Right ventricle myocardium superior (tissue), 1 donor: Measurements from ENCODE around the gene MEF2A. TPM values are rescaled to one million over a fixed set of nuclear protein-coding genes. Genes with fewer than 3 reads are reported as not detected.

ENCODE experiments used
- ATAC-seq: fragments of 200-7000 bp; cut with Tn5 transposase; one replicate; pipeline ENCODE4 v1.9.1; 2020; ENCODE audit warnings: mild to moderate bottlenecking; ENCODE audit not compliant: poor library complexity
- DNase-seq: peaks from one replicate; pipeline ENCODE4 v3.0.0-alpha.2; 2020
- intact Hi-C: fragments of 100-400 bp; cut with DNase I; formaldehyde crosslinking; loops from one replicate; pipeline ENCODE4 v1.11.2; 2022
- total RNA-seq: library from RNA; stranded (reverse); fragmentation: NEBNext Ultra II Directional; extraction: Animal tissue kit (Norgen Biotek cat#: 25700); gene quantifications from one replicate; pipeline ENCODE4 v1.2.1, GENCODE V29; 2021
- donor health status: DM: no; HTN: yes; CAD: no; lungs with severe emphysema.

Gene MEF2A
- total RNA-seq, 1 donor from 2014 or later, result 137 TPM

DNA sequence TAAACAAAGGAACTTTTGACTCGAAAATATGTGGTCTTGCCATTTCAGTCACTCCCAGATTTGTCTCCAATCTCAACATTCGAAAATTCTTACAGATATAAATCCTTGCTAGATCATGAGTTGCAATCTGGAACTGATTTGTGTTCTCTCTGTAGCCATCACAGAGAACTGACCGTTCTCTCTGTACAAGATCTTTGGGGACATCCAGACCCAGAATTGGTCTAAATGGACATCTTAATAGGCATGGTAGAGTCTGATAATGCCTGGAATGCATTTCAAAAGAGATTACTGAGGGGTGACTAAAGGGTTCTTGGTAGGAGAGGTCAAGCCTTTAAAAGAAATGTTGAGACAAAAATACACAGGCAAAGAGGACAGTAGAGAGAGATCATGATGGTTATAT lies 7.2 kb upstream of the MEF2A start:
- no peak for ATAC-seq
- no peak for DNase-seq

DNA sequence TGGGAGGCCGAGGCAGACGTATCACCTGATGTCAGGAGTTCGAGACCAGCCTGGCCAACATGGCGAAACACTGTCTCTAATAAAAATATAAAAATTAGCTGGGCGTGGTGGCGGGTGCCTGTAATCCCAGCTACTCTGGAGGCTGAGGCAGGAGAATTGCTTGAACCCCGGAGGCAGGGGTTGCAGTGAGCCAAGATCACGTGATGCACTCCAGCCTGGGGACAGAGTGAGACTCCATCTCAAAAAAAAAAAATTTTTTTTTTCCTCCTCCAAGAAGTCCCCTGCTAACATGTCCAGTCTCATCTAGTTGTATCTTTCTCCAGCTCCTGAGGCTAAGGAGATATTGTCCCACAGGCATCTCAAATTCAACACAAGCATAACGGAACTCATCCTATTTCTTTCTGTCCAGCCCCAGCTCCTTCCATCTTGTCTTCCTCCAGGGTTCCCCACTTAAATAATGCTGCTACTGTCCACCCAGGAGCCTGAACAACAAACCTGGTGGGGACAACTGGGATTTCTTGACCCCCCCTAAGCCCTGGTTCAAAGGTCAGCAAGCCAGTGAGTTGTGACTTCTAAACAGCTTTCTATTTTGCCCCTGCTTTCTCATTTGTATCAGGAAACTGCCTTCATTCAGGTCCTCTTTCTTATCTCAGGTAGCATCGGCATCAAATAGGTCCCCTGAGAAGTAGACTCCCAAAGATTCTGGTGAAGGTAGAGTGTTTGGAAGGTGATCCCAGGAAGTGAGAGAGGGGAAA lies 4.1 kb upstream of the MEF2A start:
- DNase-seq (no peak), ATAC-seq (no peak)
- intact Hi-C loops, result loop anchor here (5.0 to 10.0 kb wide), 2 partner anchors 54 to 87 kb away; no protein-coding TSS in a partner anchor

More for the DNA sequence above, 7.2 kb upstream of the MEF2A start:
- intact Hi-C loops, result no loop called here

DNA sequence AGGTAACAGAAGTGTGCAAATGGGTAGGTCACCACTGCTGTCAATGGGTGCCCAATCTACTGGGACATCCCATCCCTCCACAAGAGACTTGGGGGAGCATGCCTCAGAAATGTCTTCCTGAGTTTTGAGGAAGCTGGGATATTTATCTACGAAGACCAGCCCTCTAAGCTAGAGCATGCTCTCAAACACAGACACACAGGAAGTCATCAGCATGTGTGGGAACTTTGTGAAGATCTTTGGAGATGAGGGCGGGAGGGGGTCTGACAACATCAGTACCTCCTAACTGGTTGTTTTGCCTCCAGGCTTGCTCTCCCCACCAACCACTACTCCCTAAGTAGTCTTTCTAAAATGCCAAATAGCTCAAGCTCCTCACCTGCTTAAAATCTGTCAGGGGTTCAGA lies 3.5 kb upstream of the MEF2A start:
- intact Hi-C loops, result loop anchor here (5.0 to 10.0 kb wide), 2 partner anchors 55 to 87 kb away; no protein-coding TSS in a partner anchor
- ATAC-seq, result no peak

DNA sequence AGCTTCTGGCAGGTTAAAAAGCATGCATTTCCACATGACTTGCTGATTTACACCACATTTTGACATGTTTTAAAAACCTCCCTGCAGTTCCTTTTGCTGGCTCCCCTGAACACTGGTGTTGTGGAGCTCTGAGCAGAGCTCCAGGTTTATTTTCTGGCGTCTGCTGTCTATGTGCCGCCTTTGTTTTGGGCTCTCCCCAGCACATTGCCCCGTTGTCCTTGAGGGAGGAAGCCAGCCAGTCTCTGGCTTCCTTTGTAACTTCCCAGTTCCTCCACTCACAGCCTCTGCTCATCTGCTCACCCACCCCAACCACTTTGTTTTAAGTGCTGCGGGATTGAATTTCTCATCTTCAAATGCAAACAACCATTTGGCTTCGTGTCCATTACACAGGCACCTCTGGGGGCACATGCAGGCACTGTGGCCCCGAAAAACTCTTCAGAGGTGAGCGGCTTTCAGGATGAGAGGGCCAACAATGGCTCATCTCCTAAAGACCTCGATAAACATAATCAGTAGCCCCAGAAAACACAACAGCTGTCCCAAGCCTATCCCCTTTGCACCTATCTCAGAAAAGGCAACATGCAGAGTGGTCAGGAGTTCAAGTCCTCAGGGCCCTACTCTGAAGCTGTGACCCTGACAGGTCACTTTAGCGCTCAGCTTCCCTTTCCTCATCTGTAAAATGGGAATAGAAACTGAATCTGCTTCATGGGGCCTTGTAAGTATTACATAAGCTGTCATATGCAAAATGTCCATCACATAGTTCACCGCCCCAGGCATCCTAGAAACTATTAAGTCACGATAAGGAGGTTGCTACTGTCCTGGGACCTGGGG lies 1.3 kb upstream of the MEF2A start:
- intact Hi-C loops, result loop anchor here (5.0 to 10.0 kb wide), 3 partner anchors 57 to 138 kb away; no protein-coding TSS in a partner anchor

More for the DNA sequence above, 3.5 kb upstream of the MEF2A start:
- DNase-seq, result no peak

DNA sequence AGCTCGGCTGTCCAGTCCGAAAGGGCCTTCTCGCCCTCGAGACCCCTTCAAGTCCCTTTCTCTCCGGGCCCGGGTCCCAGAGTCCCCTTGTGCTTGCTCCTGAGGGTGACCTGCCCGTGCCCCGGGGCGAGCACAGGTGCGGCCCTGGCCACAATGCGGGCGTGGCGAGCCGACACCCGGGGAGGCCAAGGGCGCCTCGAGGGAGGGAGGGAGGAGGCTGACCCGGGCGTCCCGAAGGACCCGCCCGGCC lies 810 bp upstream of the MEF2A start:
- intact Hi-C loops, result loop anchor here (5.0 to 10.0 kb wide), 2 partner anchors 90 to 137 kb away; no protein-coding TSS in a partner anchor
- DNase-seq (no peak), ATAC-seq (no peak)

More for the DNA sequence above, 1.3 kb upstream of the MEF2A start:
- ATAC-seq, result peak; percentile 24
- no peak for DNase-seq

DNA sequence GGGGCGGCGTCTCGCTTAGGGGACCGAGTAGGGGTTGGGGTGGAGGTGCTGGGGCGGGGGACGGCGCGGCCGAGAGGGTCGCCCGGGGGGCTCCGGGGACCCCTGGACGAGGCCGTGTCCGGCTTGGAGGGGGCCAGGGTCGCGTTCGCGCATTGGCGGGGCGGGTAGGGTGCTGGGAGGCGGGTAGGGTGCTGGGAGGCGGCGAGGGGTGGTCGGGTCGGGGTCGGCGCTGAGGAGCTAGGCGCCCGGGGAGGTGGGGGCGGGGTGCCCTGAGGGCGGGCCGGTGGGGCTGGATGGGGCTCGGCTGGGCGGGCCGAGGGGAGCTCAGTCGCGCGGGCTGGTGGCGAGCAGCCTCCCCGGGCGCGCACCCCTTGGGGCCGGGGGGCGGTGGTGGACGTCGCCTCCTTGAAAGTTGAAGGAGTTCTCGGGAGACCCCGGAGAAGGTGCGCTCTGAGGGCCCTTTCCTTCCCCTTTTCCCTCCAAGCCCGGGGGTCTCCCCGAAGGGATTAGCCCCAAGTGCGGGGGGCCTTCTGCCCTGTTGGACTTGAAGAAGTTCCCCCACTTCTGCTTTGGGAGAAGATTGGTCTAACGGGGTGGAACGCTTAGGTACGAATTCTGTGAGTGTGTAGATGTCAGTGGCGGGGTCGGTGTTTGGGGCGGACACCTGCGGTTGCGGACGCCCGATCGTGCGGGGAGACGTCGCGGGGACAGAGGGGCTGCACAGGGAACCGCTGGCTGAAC lies 543 bp downstream of the MEF2A start:
- intact Hi-C loops, result loop anchor here (5.0 to 10.0 kb wide), 2 partner anchors 92 to 136 kb away; no protein-coding TSS in a partner anchor
- DNase-seq, result peak; percentile 54
- peak; percentile 32 for ATAC-seq

DNA sequence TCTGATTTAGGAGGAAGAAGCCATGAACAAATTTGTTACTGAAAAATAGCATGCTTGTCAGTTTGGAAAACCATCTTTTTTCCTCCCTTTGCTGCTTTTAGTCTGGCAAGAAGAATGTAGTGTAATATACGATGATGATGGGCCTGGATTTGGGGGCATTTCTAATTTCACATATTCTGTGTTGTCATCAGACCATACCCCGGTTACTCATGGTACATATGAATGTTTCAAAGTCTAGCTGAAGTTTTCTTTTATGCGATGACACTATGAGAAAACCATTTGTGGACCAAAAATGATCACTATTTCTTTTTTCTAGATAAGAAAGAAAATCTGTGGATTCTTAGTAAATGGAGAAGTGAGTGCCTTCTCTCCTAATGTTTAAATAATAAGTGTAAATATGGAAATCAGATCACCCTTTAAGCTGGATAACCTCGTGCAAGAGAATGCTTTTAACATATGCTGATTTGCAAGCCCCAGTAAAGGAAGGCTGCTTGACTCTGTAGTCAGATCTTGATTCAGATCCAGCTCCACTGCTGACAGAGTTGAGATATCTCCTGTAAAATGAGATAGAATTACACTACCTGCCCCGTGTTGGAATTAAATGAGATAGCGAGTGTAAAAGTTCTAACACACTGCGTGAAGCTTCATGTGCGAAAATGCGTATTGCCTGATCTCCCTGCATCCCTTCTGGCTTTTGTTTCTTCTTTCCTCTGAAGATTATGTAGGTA lies 3.0 kb downstream of the MEF2A start:
- DNase-seq (no peak), ATAC-seq (no peak)
- intact Hi-C loops, result loop anchor here (5.0 to 10.0 kb wide), 2 partner anchors 94 to 134 kb away; no protein-coding TSS in a partner anchor

DNA sequence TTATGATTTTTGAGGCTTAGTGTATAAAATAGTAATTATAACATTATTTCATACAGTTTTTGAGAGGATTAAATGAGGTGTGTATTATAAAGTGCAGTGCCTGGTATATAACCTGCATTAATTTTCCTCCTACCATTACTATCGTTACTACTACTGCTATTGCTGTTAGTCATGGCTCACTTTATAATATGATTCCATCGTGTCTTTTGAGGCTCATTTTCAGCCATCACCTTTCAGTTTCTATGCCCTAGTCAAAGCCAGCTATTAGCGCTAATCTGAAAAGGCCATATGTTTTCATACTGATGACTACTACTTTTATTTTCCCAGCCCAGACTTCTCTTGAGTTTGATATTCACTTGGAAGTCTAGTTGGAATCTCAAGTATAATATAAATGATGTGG lies 5.5 kb downstream of the MEF2A start:
- DNase-seq, result no peak
- ATAC-seq, result no peak
- intact Hi-C loops, result no loop called here

DNA sequence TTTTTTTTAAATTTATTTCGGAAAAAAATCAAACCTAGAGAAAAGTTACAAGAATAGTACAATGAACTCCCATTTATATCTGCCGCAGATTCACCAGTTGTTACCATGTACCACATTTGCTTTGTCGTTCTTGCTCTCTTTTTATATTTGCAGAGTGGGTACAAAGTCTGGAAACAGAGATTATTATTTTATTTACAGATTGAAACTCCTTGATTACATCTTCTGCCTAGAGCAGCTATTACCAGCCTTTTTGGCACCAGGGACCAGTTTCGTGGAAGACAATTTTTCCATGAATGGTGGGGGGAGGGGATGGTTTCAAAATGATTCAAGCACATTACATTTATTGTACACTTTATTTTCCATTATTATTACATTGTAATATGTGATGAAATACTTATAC lies 8.3 kb downstream of the MEF2A start:
- ATAC-seq, result no peak
- DNase-seq, result no peak
- intact Hi-C loops, result no loop called here

DNA sequence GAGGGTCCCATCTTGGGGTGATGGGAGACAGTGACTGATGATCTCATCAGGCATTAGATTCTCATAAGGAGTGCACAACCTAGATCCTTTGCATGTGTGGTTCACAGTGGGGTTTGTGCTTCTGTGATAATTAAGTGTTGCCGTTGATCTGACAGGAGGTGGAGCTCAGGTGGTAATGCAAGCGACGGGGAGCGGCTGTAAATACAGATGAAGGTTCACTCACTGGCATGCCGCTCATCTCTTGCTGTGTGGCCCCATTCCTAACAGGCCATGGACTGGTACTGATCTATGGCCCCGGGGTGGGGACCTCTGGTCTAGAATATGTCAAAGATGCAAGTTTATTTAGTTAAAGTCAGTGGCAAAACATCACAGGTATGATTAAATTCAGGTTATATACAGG lies 8.7 kb downstream of the MEF2A start:
- ATAC-seq (no peak), DNase-seq (no peak)

DNA sequence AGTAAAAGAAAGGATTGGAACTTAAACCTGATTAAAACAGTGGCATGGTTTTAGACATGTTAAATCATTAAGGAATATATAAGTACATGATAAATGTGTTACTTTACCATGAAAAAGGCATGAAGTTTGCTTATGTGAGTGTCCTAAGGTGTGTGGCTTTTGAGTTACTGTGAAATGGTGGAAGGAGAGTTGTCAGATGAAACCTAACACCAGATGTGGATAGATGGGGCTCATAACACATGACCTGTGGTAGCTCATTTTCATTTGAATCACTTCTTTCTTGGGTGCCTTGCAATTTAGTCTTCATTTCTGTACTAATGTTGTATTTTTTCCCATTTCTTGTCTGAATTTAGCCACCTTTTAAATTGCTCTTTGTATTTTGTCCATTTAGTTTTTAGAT lies 13.0 kb downstream of the MEF2A start:
- DNase-seq, result no peak
- peak; percentile 32 for ATAC-seq
- intact Hi-C loops, result no loop called here

More for the DNA sequence above, 8.7 kb downstream of the MEF2A start:
- intact Hi-C loops, result no loop called here

DNA sequence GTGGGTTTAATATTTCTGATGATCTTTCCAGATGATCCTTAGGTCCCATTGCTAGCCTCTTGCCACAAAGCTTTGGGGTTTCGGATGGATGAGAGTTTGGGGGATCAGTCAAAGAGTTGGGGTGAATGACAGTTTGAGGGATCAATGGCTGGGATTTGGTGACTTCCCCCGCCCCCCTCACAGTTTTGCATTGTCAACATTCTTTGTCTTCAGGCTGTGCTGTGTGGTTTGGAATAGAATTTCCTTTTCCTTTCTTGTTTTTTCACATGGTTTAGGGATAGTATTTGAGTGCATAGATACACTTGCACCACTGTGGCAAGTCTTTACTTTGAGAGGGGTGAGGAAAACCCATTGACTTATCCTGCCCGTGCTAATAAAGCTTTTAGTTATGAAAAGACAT lies 14.3 kb downstream of the MEF2A start:
- DNase-seq, result no peak
- intact Hi-C loops, result no loop called here
- no peak for ATAC-seq

DNA sequence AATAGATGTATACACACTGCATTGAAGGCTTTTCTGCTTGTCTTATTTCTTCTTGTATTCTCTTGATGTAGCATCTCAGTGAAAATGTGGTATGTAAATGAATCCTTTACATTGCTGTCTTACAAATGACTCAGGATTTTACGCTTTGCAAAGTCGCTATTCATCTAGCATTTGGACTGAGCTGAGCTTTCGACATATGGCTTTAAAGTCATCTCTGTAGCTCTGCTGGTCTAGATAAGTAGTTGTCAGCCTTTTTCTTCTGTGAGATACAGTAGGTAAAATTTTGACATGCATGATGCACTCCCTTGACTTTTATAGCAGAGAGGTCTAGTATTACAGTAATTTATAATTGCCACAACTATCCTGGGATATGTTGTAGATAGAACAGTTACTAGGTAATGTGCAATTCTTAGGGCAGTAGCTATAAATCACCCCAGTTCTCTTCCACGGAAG lies 16.8 kb downstream of the MEF2A start:
- DNase-seq (no peak), ATAC-seq (no peak)
- intact Hi-C loops, result no loop called here

DNA sequence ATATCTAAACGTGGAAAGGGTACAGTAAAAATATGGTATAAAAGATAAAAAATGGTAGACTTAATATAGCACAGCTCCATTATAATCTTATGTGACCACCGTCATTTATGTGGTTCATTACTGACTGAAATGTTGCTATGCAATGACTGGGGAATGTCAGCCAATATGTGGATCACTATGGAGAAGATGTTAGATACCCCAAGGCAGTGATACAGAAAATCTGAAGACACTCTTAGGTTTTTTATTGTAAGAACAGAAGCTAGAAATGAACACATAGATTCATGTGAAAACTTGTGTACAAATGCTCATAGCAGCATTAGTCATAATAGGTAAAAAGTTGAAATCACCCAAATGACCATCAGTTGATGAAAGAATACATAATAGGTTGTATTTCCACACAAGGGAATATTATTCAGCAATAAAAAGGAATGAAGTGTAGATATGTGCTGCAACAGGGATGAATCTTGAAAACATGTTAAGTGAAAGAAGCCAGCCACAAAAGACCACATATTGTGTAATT lies 18.4 kb downstream of the MEF2A start:
- intact Hi-C loops, result no loop called here
- ATAC-seq, result no peak
- DNase-seq, result no peak

DNA sequence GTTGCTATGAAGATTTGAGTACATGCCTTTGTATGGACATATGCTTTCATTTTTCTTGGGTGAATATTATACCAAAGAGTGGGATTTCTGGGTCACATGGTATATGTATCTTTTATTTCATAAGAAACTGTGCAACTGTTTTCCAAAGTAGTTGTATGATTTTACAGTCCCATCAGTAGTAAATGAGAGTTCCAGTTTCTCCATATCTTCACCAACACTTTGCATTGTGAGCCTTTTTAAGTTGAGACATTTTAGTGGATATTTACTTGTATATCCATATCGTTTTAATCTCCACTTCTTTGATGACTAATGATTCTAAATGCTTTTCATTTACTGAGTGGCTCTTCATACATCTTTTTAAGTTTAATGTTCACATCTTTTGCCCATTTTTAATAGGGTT lies 20.3 kb downstream of the MEF2A start:
- no peak for ATAC-seq
- no peak for DNase-seq
- intact Hi-C loops, result no loop called here

DNA sequence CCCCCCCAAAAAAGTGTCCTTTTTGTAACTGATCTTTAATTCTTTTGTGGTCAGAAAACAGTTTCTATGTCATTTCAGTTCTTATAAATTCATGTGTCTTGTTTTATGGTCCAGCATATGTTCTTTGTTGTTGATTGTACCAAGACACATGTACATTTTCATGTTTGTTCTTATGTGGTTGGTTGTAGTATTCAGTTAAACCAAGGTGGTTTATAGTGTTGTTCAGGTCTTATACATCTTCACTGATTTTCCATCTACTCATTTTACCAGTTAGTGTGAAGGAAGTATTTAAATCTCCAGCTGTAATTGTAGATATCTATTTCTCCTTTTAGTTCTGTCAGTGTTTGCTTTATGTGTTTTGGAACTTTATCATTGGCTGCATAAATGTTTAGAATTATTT lies 24.0 kb downstream of the MEF2A start:
- intact Hi-C loops, result no loop called here
- DNase-seq (no peak), ATAC-seq (no peak)

DNA sequence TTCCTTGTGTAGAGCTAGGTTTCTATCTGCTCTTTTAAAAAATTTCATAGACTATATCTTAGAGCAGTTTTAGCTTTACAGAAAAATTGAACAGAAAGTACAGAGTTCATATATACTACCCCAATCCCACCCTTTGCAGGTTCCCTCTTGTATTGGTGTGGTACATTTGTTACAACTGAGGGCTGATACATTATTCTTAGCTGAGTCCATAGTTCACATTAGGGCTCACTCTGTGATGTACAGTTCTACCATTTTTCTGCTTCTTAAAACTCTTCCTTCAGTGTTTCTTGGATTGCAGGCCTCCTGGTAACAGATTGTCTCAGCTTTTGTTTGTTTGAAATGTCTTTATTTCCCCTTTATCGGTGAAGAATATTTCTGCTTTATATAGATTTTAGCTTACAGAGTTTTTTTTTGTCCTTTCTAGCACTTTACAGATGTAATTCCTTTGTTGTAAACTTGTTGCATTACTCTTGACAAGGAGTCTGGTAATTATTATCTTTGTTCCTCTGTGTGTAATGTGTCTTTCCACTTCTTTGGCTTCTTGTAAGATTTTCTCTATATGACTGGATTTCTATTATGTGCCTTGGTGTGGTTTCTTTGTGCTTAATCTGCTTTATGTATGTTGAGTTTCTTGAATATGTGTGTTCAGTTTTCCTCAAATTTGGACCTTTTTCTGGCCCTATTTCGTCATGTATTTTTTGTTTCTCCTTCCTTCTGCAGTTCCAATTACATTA lies 25.3 kb downstream of the MEF2A start:
- intact Hi-C loops, result no loop called here
- DNase-seq, result no peak
- no peak for ATAC-seq
